Measurements from ENCODE around the gene SYNGR3. TPM values are rescaled to one million over a fixed set of nuclear protein-coding genes. Genes with fewer than 3 reads are reported as not detected.

The SYNGR3 gene
- polyA plus RNA-seq, 1 donor from 2014 or later: 61.0 TPM

- no peak overlapping the region for H3K9ac ChIP-seq (ENCODE audit: low read length)
- no peak overlapping the region for H2AFZ ChIP-seq (ENCODE audit: low read depth, low read length)
- H4K20me1 ChIP-seq (ENCODE audit: insufficient read depth): no peaks in the 10 kb centered on the region
- no peaks in the 10 kb centered on the region for H3K27me3 ChIP-seq (ENCODE audit: insufficient read depth, low read depth, low read length)
- no peaks in the 10 kb centered on the region for H3K9me3 ChIP-seq (ENCODE audit: low read length)
- no peaks in the 10 kb centered on the region for H3F3A ChIP-seq (ENCODE audit: insufficient read depth, low read length, poor library complexity, severe bottlenecking)
- TF ChIP-seq EZH2 (IDR thresholded peaks at IDR 0.05; ENCODE audit: borderline replicate concordance, insufficient read depth, low read length, poor library complexity, severe bottlenecking) (no peak), MXI1 (conservative IDR thresholded peaks at IDR 0.05; ENCODE audit: poor library complexity, severe bottlenecking) (no peak), RAD21 (conservative IDR thresholded peaks at IDR 0.05) (no peak), CTCF (IDR thresholded peaks at IDR 0.05; ENCODE audit: poor library complexity, severe bottlenecking) (no peak), EP300 (conservative IDR thresholded peaks at IDR 0.05; ENCODE audit: poor library complexity, severe bottlenecking) (no peak), TAF1 (IDR thresholded peaks at IDR 0.05; ENCODE audit: low read depth) (no peak)
- no peaks in the 10 kb centered on the region for H3K9me2 ChIP-seq (ENCODE audit: insufficient read depth, low read length)
- no peak overlapping the region for H3K4me3 ChIP-seq (ENCODE audit: low read length)
- no peak overlapping the region for H3K4me2 ChIP-seq (ENCODE audit: low read length)
- H3K79me2 ChIP-seq (replicated peaks; ENCODE audit: insufficient read depth, low read length): peaks cover 7% of the 10 kb centered on the region
- H3K36me3 ChIP-seq (ENCODE audit: insufficient read depth, low read length): no peaks in the 10 kb centered on the region
- H3K27ac ChIP-seq (ENCODE audit: low read length): no peak overlapping the region
Measured at GRCh38 chr16:2001035-2001434, 11.3 kb downstream of the SYNGR3 start.

GRCh38 chr16:2001456-2002355 lies 11.9 kb downstream of the SYNGR3 start:
- H3K9me2 ChIP-seq (ENCODE audit: insufficient read depth, low read length): no peaks in the 10 kb centered on the region
- no peak overlapping the region for H2AFZ ChIP-seq (ENCODE audit: low read depth, low read length)
- H3K4me3 ChIP-seq (ENCODE audit: low read length): no peak overlapping the region
- TF ChIP-seq POLR2AphosphoS5 (IDR thresholded peaks at IDR 0.05): no peak
- TF ChIP-seq CTCF (IDR thresholded peaks at IDR 0.05; ENCODE audit: poor library complexity, severe bottlenecking): no peak
- TF ChIP-seq EP300 (conservative IDR thresholded peaks at IDR 0.05; ENCODE audit: poor library complexity, severe bottlenecking): no peak
- no peak for TF ChIP-seq SMC3 (conservative IDR thresholded peaks at IDR 0.05; ENCODE audit: poor library complexity)
- no peak for TF ChIP-seq EZH2 (IDR thresholded peaks at IDR 0.05; ENCODE audit: borderline replicate concordance, insufficient read depth, low read length, poor library complexity, severe bottlenecking)
- TF ChIP-seq, protein P1, sequence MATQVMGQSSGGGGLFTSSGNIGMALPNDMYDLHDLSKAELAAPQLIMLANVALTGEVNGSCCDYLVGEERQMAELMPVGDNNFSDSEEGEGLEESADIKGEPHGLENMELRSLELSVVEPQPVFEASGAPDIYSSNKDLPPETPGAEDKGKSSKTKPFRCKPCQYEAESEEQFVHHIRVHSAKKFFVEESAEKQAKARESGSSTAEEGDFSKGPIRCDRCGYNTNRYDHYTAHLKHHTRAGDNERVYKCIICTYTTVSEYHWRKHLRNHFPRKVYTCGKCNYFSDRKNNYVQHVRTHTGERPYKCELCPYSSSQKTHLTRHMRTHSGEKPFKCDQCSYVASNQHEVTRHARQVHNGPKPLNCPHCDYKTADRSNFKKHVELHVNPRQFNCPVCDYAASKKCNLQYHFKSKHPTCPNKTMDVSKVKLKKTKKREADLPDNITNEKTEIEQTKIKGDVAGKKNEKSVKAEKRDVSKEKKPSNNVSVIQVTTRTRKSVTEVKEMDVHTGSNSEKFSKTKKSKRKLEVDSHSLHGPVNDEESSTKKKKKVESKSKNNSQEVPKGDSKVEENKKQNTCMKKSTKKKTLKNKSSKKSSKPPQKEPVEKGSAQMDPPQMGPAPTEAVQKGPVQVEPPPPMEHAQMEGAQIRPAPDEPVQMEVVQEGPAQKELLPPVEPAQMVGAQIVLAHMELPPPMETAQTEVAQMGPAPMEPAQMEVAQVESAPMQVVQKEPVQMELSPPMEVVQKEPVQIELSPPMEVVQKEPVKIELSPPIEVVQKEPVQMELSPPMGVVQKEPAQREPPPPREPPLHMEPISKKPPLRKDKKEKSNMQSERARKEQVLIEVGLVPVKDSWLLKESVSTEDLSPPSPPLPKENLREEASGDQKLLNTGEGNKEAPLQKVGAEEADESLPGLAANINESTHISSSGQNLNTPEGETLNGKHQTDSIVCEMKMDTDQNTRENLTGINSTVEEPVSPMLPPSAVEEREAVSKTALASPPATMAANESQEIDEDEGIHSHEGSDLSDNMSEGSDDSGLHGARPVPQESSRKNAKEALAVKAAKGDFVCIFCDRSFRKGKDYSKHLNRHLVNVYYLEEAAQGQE (IDR thresholded peaks at IDR 0.05; ENCODE audit: borderline replicate concordance): no peak
- no peaks in the 10 kb centered on the region for H3K36me3 ChIP-seq (ENCODE audit: insufficient read depth, low read length)
- H3K9me3 ChIP-seq (ENCODE audit: low read length): no peaks in the 10 kb centered on the region
- no peak overlapping the region for H3K4me2 ChIP-seq (ENCODE audit: low read length)
- no peaks in the 10 kb centered on the region for H3F3A ChIP-seq (ENCODE audit: insufficient read depth, low read length, poor library complexity, severe bottlenecking)
- H3K27ac ChIP-seq (ENCODE audit: low read length): no peak overlapping the region
- H3K9ac ChIP-seq (ENCODE audit: low read length): no peak overlapping the region
- H3K27me3 ChIP-seq (ENCODE audit: insufficient read depth, low read depth, low read length): no peaks in the 10 kb centered on the region
- no peaks in the 10 kb centered on the region for H4K20me1 ChIP-seq (ENCODE audit: insufficient read depth)
- peaks cover 13% of the 10 kb centered on the region for H3K79me2 ChIP-seq (replicated peaks; ENCODE audit: insufficient read depth, low read length)
